ENCODE results near the gene ZNF396.

ZNF396 gene

GRCh38 chr18:35352778-35353177 lies 24.4 kb downstream of the ZNF396 start:
- peaks cover 10% of the 10 kb centered on the region; the same call in 1 of the 2 replicates for H3K4me1 ChIP-seq (ENCODE audit: insufficient read depth, low read length)
- H3K27me3 ChIP-seq (ENCODE audit: insufficient read depth, low read length): no peaks in the 10 kb centered on the region

GRCh38 chr18:35352283-35352682 lies 24.9 kb downstream of the ZNF396 start:
- no peak overlapping the region for H3K4me3 ChIP-seq (ENCODE audit: low read length)
- no peaks in the 10 kb centered on the region for H3K27me3 ChIP-seq (ENCODE audit: insufficient read depth, low read length)
- H3K27ac ChIP-seq (ENCODE audit: low read depth, low read length): no peak overlapping the region
- H3K9ac ChIP-seq (ENCODE audit: low read depth, low read length): no peak overlapping the region
- no peaks in the 10 kb centered on the region for H3K36me3 ChIP-seq (ENCODE audit: insufficient read depth, low read length)
- peaks cover 23% of the 10 kb centered on the region for H3K9me3 ChIP-seq (ENCODE audit: insufficient read depth, low read depth, low read length)
- WGBS: 89% methylated on average over 2 of the region's 2 CpGs
- peaks cover 10% of the 10 kb centered on the region; the same call in 1 of the 2 replicates for H3K4me1 ChIP-seq (ENCODE audit: insufficient read depth, low read length)

More at GRCh38 chr18:35352778-35353177, 24.4 kb downstream of the ZNF396 start:
- Histone ChIP-seq H3K4me3 (ENCODE audit: low read length) (no peak overlapping the region), H3K36me3 (ENCODE audit: insufficient read depth, low read length) (no peaks in the 10 kb centered on the region), H3K9ac (ENCODE audit: low read depth, low read length) (no peak overlapping the region), H3K27ac (ENCODE audit: low read depth, low read length) (no peak overlapping the region), H3K9me3 (ENCODE audit: insufficient read depth, low read depth, low read length) (peaks cover 23% of the 10 kb centered on the region)

GRCh38 chr18:35348001-35348400 lies 29.1 kb downstream of the ZNF396 start:
- peaks cover 16% of the 10 kb centered on the region; the same call in 1 of the 2 replicates for H3K4me1 ChIP-seq (ENCODE audit: insufficient read depth, low read length)
- WGBS: 88% methylated on average over 2 of the region's 3 CpGs
- H3K4me3 ChIP-seq (ENCODE audit: low read length): no peak overlapping the region
- H3K36me3 ChIP-seq (ENCODE audit: insufficient read depth, low read length): no peaks in the 10 kb centered on the region
- no peak overlapping the region for H3K27ac ChIP-seq (ENCODE audit: low read depth, low read length)
- H3K27me3 ChIP-seq (ENCODE audit: insufficient read depth, low read length): no peaks in the 10 kb centered on the region
- no peak overlapping the region for H3K9ac ChIP-seq (ENCODE audit: low read depth, low read length)
- peaks cover 17% of the 10 kb centered on the region for H3K9me3 ChIP-seq (ENCODE audit: insufficient read depth, low read depth, low read length)

GRCh38 chr18:35345950-35346349 lies 31.2 kb downstream of the ZNF396 start:
- WGBS: 88% methylated on average over 1 of the region's 1 CpG
- no peak overlapping the region for H3K4me3 ChIP-seq (ENCODE audit: low read length)
- no peak overlapping the region for H3K9ac ChIP-seq (ENCODE audit: low read depth, low read length)
- no peak overlapping the region for H3K27ac ChIP-seq (ENCODE audit: low read depth, low read length)
- no peaks in the 10 kb centered on the region for H3K9me3 ChIP-seq (ENCODE audit: insufficient read depth, low read depth, low read length)
- H3K27me3 ChIP-seq (ENCODE audit: insufficient read depth, low read length): no peaks in the 10 kb centered on the region
- H3K36me3 ChIP-seq (ENCODE audit: insufficient read depth, low read length): peaks cover 13% of the 10 kb centered on the region
- H3K4me1 ChIP-seq (ENCODE audit: insufficient read depth, low read length): peaks cover 18% of the 10 kb centered on the region; the same call in 1 of the 2 replicates

- Histone ChIP-seq H3K27me3 (ENCODE audit: insufficient read depth, low read length) (no peaks in the 10 kb centered on the region), H3K36me3 (ENCODE audit: insufficient read depth, low read length) (peaks cover 18% of the 10 kb centered on the region), H3K4me1 (ENCODE audit: insufficient read depth, low read length) (peaks cover 18% of the 10 kb centered on the region; the same call in 1 of the 2 replicates), H3K27ac (ENCODE audit: low read depth, low read length) (no peak overlapping the region), H3K4me3 (ENCODE audit: low read length) (no peak overlapping the region), H3K9me3 (ENCODE audit: insufficient read depth, low read depth, low read length) (no peaks in the 10 kb centered on the region), H3K9ac (ENCODE audit: low read depth, low read length) (no peak overlapping the region)
- WGBS: 70% methylated on average over 6 of the region's 6 CpGs
Observed at GRCh38 chr18:35345460-35345921, 31.6 kb downstream of the ZNF396 start.

- no peaks in the 10 kb centered on the region for H3K9me3 ChIP-seq (ENCODE audit: insufficient read depth, low read depth, low read length)
- WGBS: 81% methylated on average over 12 of the region's 12 CpGs
- H3K27me3 ChIP-seq (ENCODE audit: insufficient read depth, low read length): no peaks in the 10 kb centered on the region
- peak overlapping the region; percentile 92 for H3K4me3 ChIP-seq (ENCODE audit: low read length)
- peak overlapping the region; percentile 99; the same call in 1 of the 2 replicates for H3K27ac ChIP-seq (ENCODE audit: low read depth, low read length)
- peaks cover 18% of the 10 kb centered on the region; the same call in 1 of the 2 replicates for H3K4me1 ChIP-seq (ENCODE audit: insufficient read depth, low read length)
- H3K36me3 ChIP-seq (ENCODE audit: insufficient read depth, low read length): peaks cover 24% of the 10 kb centered on the region
- peak overlapping the region; percentile 98 for H3K9ac ChIP-seq (ENCODE audit: low read depth, low read length)
Observed at GRCh38 chr18:35344736-35345459, 32.2 kb downstream of the ZNF396 start.

- no peaks in the 10 kb centered on the region for H3K27me3 ChIP-seq (ENCODE audit: insufficient read depth, low read length)
- H3K4me1 ChIP-seq (ENCODE audit: insufficient read depth, low read length): peaks cover 18% of the 10 kb centered on the region; the same call in 1 of the 2 replicates
- under 1% methylated on average over 63 of the region's 64 CpGs for WGBS
- no peaks in the 10 kb centered on the region for H3K9me3 ChIP-seq (ENCODE audit: insufficient read depth, low read depth, low read length)
- H3K27ac ChIP-seq (ENCODE audit: low read depth, low read length): peak within 1 kb of the TSS; percentile 99
- peak within 1 kb of the TSS; percentile 92 for H3K4me3 ChIP-seq (ENCODE audit: low read length)
- H3K9ac ChIP-seq (ENCODE audit: low read depth, low read length): peak within 1 kb of the TSS; percentile 98
- peaks cover 32% of the 10 kb centered on the region for H3K36me3 ChIP-seq (ENCODE audit: insufficient read depth, low read length)
Observed at GRCh38 chr18:35343936-35344735, 33.0 kb downstream of the ZNF396 start, which contains the start of gene ZNF24. Gene ZNF24 (minus strand): TSS chr18:35344420. CDS start chr18:35340650, 3,770 bp downstream.

- 1% methylated on average over 15 of the region's 15 CpGs for WGBS
- Histone ChIP-seq H3K4me1 (ENCODE audit: insufficient read depth, low read length) (peaks cover 18% of the 10 kb centered on the region; the same call in 1 of the 2 replicates), H3K4me3 (ENCODE audit: low read length) (peak overlapping the region; percentile 92), H3K36me3 (ENCODE audit: insufficient read depth, low read length) (peaks cover 38% of the 10 kb centered on the region), H3K9me3 (ENCODE audit: insufficient read depth, low read depth, low read length) (no peaks in the 10 kb centered on the region), H3K9ac (ENCODE audit: low read depth, low read length) (peak overlapping the region; percentile 98), H3K27me3 (ENCODE audit: insufficient read depth, low read length) (no peaks in the 10 kb centered on the region), H3K27ac (ENCODE audit: low read depth, low read length) (no peak overlapping the region)
Observed at GRCh38 chr18:35343488-35343935, 33.6 kb downstream of the ZNF396 start.

GRCh38 chr18:35337286-35337685 lies 39.9 kb downstream of the ZNF396 start:
- Histone ChIP-seq H3K27me3 (ENCODE audit: insufficient read depth, low read length) (no peaks in the 10 kb centered on the region), H3K27ac (ENCODE audit: low read depth, low read length) (no peak overlapping the region), H3K36me3 (ENCODE audit: insufficient read depth, low read length) (peaks cover 93% of the 10 kb centered on the region), H3K9me3 (ENCODE audit: insufficient read depth, low read depth, low read length) (no peaks in the 10 kb centered on the region), H3K4me1 (ENCODE audit: insufficient read depth, low read length) (no peaks in the 10 kb centered on the region), H3K4me3 (ENCODE audit: low read length) (no peak overlapping the region), H3K9ac (ENCODE audit: low read depth, low read length) (no peak overlapping the region)
- 92% methylated on average over 5 of the region's 5 CpGs for WGBS

GRCh38 chr18:35335866-35336265 lies 41.3 kb downstream of the ZNF396 start:
- peaks cover 86% of the 10 kb centered on the region for H3K36me3 ChIP-seq (ENCODE audit: insufficient read depth, low read length)
- H3K4me3 ChIP-seq (ENCODE audit: low read length): no peak overlapping the region
- 99% methylated on average over 4 of the region's 4 CpGs for WGBS

GRCh38 chr18:35334821-35335220 lies 42.3 kb downstream of the ZNF396 start:
- H3K36me3 ChIP-seq (ENCODE audit: insufficient read depth, low read length): peaks cover 76% of the 10 kb centered on the region
- no peaks in the 10 kb centered on the region for H3K9me3 ChIP-seq (ENCODE audit: insufficient read depth, low read depth, low read length)
- 97% methylated on average over 3 of the region's 3 CpGs for WGBS

More at GRCh38 chr18:35335866-35336265, 41.3 kb downstream of the ZNF396 start:
- Histone ChIP-seq H3K27ac (ENCODE audit: low read depth, low read length) (no peak overlapping the region), H3K27me3 (ENCODE audit: insufficient read depth, low read length) (no peaks in the 10 kb centered on the region), H3K9me3 (ENCODE audit: insufficient read depth, low read depth, low read length) (no peaks in the 10 kb centered on the region), H3K4me1 (ENCODE audit: insufficient read depth, low read length) (no peaks in the 10 kb centered on the region), H3K9ac (ENCODE audit: low read depth, low read length) (no peak overlapping the region)

More at GRCh38 chr18:35334821-35335220, 42.3 kb downstream of the ZNF396 start:
- H3K4me1 ChIP-seq (ENCODE audit: insufficient read depth, low read length): no peaks in the 10 kb centered on the region
- no peaks in the 10 kb centered on the region for H3K27me3 ChIP-seq (ENCODE audit: insufficient read depth, low read length)
- H3K9ac ChIP-seq (ENCODE audit: low read depth, low read length): no peak overlapping the region
- H3K27ac ChIP-seq (ENCODE audit: low read depth, low read length): no peak overlapping the region
- no peak overlapping the region for H3K4me3 ChIP-seq (ENCODE audit: low read length)

All from HUES64 (cell line).